ENCODE data around the gene POU2AF3. TPM values are rescaled to one million over a fixed set of nuclear protein-coding genes. Genes with fewer than 3 reads are reported as not detected.

POU2AF3 gene
- total and polyA plus RNA-seq, 2 donors (not counting 1 experiment from before 2014, with no cell fraction given), result 0.51 to 2.1 TPM

DNA sequence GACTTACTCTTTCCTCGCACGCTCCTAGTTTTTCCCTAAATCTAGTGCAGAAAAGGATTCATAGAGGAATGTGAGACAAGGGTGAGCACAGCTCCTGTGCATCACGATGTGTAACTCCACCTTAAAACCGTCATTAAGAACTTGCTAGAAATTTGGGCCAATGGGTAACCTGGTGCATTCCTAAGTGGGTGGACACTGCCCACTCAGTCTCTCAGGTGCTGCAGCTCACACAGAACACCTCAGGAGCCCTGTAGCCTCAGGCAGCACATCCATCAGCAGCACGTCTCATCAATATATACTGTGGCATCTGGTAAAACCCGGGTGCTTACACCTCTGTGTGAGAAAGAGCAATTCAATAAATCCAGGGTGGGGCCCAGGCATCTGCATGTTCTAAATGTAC is 12.4 kb downstream of the POU2AF3 start:
- H3K4me2 ChIP-seq (replicated peaks; ENCODE audit: low read depth, low read length, poor library complexity, severe bottlenecking), result no peak overlapping the region
- ATAC-seq (ENCODE audit: low read depth) (no peak), DNase-seq (no peak)
- Mint-ChIP-seq H3K27ac (no peak overlapping the region), H3K27me3 (no peaks in the 10 kb centered on the region), H3K4me1 (no peaks in the 10 kb centered on the region), H3K4me3 (no peak overlapping the region), H3K9me3 (ENCODE audit: insufficient read depth) (peaks cover 5% of the 10 kb centered on the region)
- no peak overlapping the region for H3K4me3 ChIP-seq (ENCODE audit: control extremely low read depth in 1 of 5, extremely low read depth in 1 of 5, insufficient read depth in 1 of 5, low read depth in 2 of 5, low read length in 4 of 5)
- intact Hi-C loops (cut with micrococcal nuclease), result no loop called here
- H4K20me1 ChIP-seq (ENCODE audit: control insufficient read depth, insufficient read depth, low read length, poor library complexity, severe bottlenecking), result no peaks in the 10 kb centered on the region
- no peak overlapping the region for H2AFZ ChIP-seq (ENCODE audit: insufficient read depth, low read depth, low read length, poor library complexity, severe bottlenecking)
- peaks cover 0 to 4% (median 0%) of the 10 kb centered on the region in 3 donors for H3K9me3 ChIP-seq (ENCODE audit: control extremely low read depth in 1 of 3, control insufficient read depth in 2 of 3, insufficient read depth in 1 of 3, low read length in 2 of 3)
- WGBS (ENCODE audit: insufficient coverage), result 96% methylated on average over 3 of the region's 6 CpGs
- ChIA-PET CTCF (interaction anchor here (0.6 to 1.5 kb wide), 2 partner anchors 27 to 68 kb away, joined by 3 read pairs; partner anchors contain the start of gene POU2AF1), POLR2A (no interaction called here)
- no peak overlapping the region for H3K9ac ChIP-seq (ENCODE audit: low read length)
- no peak overlapping the region for H3K27ac ChIP-seq (ENCODE audit: low read length in 2 of 2)
- H3K27me3 ChIP-seq (replicated peaks in 1 of 4; ENCODE audit: control extremely low read depth in 1 of 4, control insufficient read depth in 3 of 4, insufficient read depth in 4 of 4, low read length in 3 of 4), result peaks cover 0 to 4% (median 2%) of the 10 kb centered on the region in 4 experiments
- peaks cover 0 to 3% of the 10 kb centered on the region in 2 experiments for H3K36me3 ChIP-seq (replicated peaks in 1 of 2; ENCODE audit: control extremely low read depth in 1 of 2, control insufficient read depth in 1 of 2, extremely low read depth in 1 of 2, insufficient read depth in 2 of 2, low read length in 1 of 2)
- H3K4me1 ChIP-seq (ENCODE audit: control insufficient read depth in 2 of 2, insufficient read depth in 2 of 2, low read length in 2 of 2), result no peaks in the 10 kb centered on the region
- no peaks in the 10 kb centered on the region for H3K79me2 ChIP-seq (ENCODE audit: control insufficient read depth, insufficient read depth, low read length)
- TF ChIP-seq, protein P1, sequence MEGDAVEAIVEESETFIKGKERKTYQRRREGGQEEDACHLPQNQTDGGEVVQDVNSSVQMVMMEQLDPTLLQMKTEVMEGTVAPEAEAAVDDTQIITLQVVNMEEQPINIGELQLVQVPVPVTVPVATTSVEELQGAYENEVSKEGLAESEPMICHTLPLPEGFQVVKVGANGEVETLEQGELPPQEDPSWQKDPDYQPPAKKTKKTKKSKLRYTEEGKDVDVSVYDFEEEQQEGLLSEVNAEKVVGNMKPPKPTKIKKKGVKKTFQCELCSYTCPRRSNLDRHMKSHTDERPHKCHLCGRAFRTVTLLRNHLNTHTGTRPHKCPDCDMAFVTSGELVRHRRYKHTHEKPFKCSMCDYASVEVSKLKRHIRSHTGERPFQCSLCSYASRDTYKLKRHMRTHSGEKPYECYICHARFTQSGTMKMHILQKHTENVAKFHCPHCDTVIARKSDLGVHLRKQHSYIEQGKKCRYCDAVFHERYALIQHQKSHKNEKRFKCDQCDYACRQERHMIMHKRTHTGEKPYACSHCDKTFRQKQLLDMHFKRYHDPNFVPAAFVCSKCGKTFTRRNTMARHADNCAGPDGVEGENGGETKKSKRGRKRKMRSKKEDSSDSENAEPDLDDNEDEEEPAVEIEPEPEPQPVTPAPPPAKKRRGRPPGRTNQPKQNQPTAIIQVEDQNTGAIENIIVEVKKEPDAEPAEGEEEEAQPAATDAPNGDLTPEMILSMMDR (IDR thresholded peaks at IDR 0.05), result no peak
- TF ChIP-seq EZH2 (IDR thresholded peaks at IDR 0.05; ENCODE audit: borderline replicate concordance, insufficient read depth, low read depth, low read length, poor library complexity, severe bottlenecking), result no peak

DNA sequence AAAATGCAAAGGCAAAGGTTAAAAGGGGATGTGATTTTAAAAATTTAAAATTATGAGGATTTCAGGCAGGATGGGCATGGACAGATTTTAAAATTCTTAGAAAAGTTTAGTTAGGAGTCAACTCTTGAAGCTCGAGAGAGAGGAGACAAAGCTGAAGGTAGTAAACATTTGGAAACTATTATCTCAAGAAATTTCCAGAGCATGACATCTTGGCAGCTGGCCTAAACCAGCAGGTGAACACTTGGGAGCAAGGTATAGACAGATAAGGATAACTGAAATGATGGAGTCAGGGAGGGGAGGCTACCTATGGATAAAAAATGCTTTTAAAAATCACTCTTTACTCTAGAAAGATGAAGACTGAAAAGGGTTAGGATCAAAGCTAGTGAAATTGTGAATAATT is 13.7 kb downstream of the POU2AF3 start:
- H3K27me3 Mint-ChIP-seq, result no peaks in the 10 kb centered on the region

More for the DNA sequence above, 13.7 kb downstream of the POU2AF3 start:
- peaks cover 0 to 3% of the 10 kb centered on the region in 2 experiments for H3K36me3 ChIP-seq (replicated peaks in 1 of 2; ENCODE audit: control extremely low read depth in 1 of 2, control insufficient read depth in 1 of 2, extremely low read depth in 1 of 2, insufficient read depth in 2 of 2, low read length in 1 of 2)
- TF ChIP-seq EZH2 (IDR thresholded peaks at IDR 0.05; ENCODE audit: borderline replicate concordance, insufficient read depth, low read depth, low read length, poor library complexity, severe bottlenecking), result no peak
- TF ChIP-seq, protein P1 (IDR thresholded peaks at IDR 0.05), result no peak
- H3K27ac ChIP-seq (ENCODE audit: low read length in 2 of 2), result no peak overlapping the region
- H3K27me3 ChIP-seq (replicated peaks in 1 of 4; ENCODE audit: control extremely low read depth in 1 of 4, control insufficient read depth in 3 of 4, insufficient read depth in 4 of 4, low read length in 3 of 4), result peaks cover 0 to 4% (median 2%) of the 10 kb centered on the region in 4 experiments
- intact Hi-C loops (cut with micrococcal nuclease), result no loop called here
- 86% methylated on average over 1 of the region's 1 CpG for WGBS (ENCODE audit: insufficient coverage)
- DNase-seq (no peak), ATAC-seq (ENCODE audit: low read depth) (no peak)
- no peaks in the 10 kb centered on the region for H3K79me2 ChIP-seq (ENCODE audit: control insufficient read depth, insufficient read depth, low read length)
- H3K4me3 Mint-ChIP-seq, result no peak overlapping the region
- H3K4me1 Mint-ChIP-seq, result no peaks in the 10 kb centered on the region
- no peak overlapping the region for H3K4me2 ChIP-seq (replicated peaks; ENCODE audit: low read depth, low read length, poor library complexity, severe bottlenecking)
- H3K9me3 Mint-ChIP-seq (ENCODE audit: insufficient read depth), result peaks cover 5% of the 10 kb centered on the region
- CTCF ChIA-PET, result interaction anchor here (1.2 to 1.8 kb wide), 2 partner anchors 13 to 111 kb away, joined by 3 to 4 read pairs; partner anchors contain the start of gene POU2AF3
- no peaks in the 10 kb centered on the region for H4K20me1 ChIP-seq (ENCODE audit: control insufficient read depth, insufficient read depth, low read length, poor library complexity, severe bottlenecking)
- no peak overlapping the region for H3K27ac Mint-ChIP-seq
- H3K4me3 ChIP-seq (ENCODE audit: control extremely low read depth in 1 of 5, extremely low read depth in 1 of 5, insufficient read depth in 1 of 5, low read depth in 2 of 5, low read length in 4 of 5), result no peak overlapping the region
- H3K4me1 ChIP-seq (ENCODE audit: control insufficient read depth in 2 of 2, insufficient read depth in 2 of 2, low read length in 2 of 2), result no peaks in the 10 kb centered on the region
- no peak overlapping the region for H2AFZ ChIP-seq (ENCODE audit: insufficient read depth, low read depth, low read length, poor library complexity, severe bottlenecking)
- POLR2A ChIA-PET, result no interaction called here
- H3K9ac ChIP-seq (ENCODE audit: low read length), result no peak overlapping the region
- H3K9me3 ChIP-seq (ENCODE audit: control extremely low read depth in 1 of 3, control insufficient read depth in 2 of 3, insufficient read depth in 1 of 3, low read length in 2 of 3), result peaks cover 0 to 4% (median 1%) of the 10 kb centered on the region in 3 donors
